H9 (cell line): ENCODE measurements around the gene ASCC1. TPM values are rescaled to one million over a fixed set of nuclear protein-coding genes. Genes with fewer than 3 reads are reported as not detected.

Experiments used
- DNase-seq: peaks from one replicate; pipeline ENCODE4 v3.0.0-alpha.2; 2017
- H2AFZ ChIP-seq: one replicate; pipeline ENCODE4 v1.6.1; 2013; ENCODE audit warnings: mild to moderate bottlenecking, low read length, control low read depth, moderate library complexity
- H2AK5ac ChIP-seq: 2 replicates; pipeline ENCODE4 v1.6.1; 2013; ENCODE audit warnings: low read length, control low read depth, mixed read lengths; ENCODE audit not compliant: insufficient read length
- H2BK120ac ChIP-seq: one replicate; pipeline ENCODE4 v1.6.1; 2013; ENCODE audit warnings: low read depth, mild to moderate bottlenecking, low read length, control low read depth, inconsistent platforms; ENCODE audit not compliant: poor library complexity, severe bottlenecking
- H2BK12ac ChIP-seq: 2 replicates; pipeline ENCODE4 v1.6.1; 2013; ENCODE audit warnings: low read length, control low read depth, mixed read lengths, low read depth; ENCODE audit not compliant: insufficient read length
- H2BK15ac ChIP-seq: 2 replicates; pipeline ENCODE4 v1.6.1; 2013; ENCODE audit warnings: low read depth, low read length, control low read depth
- H2BK20ac ChIP-seq: one replicate; pipeline ENCODE4 v1.6.1; 2013; ENCODE audit warnings: low read depth, mild to moderate bottlenecking, low read length, control low read depth, inconsistent platforms; ENCODE audit not compliant: poor library complexity, severe bottlenecking
- H2BK5ac ChIP-seq: 2 replicates; pipeline ENCODE4 v1.6.1; 2013; ENCODE audit warnings: low read length, control low read depth, mixed read lengths; ENCODE audit not compliant: insufficient read length
- H3K14ac ChIP-seq: 2 replicates; pipeline ENCODE4 v1.6.1; 2013; ENCODE audit warnings: low read length, control low read depth; ENCODE audit not compliant: insufficient read depth
- H3K18ac ChIP-seq: 2 replicates; pipeline ENCODE4 v1.6.1; 2013; ENCODE audit warnings: low read depth, mild to moderate bottlenecking, mixed read lengths, low read length, control low read depth; ENCODE audit not compliant: insufficient read length
- H3K23ac ChIP-seq: 2 replicates; pipeline ENCODE4 v1.6.1; 2013; ENCODE audit warnings: low read length, control low read depth, mixed read lengths, low read depth; ENCODE audit not compliant: insufficient read length
- H3K23me2 ChIP-seq: 2 replicates; pipeline ENCODE4 v1.6.1; 2013; ENCODE audit warnings: low read depth, mild to moderate bottlenecking, mixed read lengths, low read length, control low read depth; ENCODE audit not compliant: insufficient read length, poor library complexity, severe bottlenecking
- H3K27ac ChIP-seq: 2 replicates; pipeline ENCODE4 v1.5.1; 2013; ENCODE audit warnings: low read length, control low read depth, mixed read lengths, low read depth; ENCODE audit not compliant: insufficient read length
- H3K27me3 ChIP-seq: 2 replicates; pipeline ENCODE4 v1.6.1; 2013; ENCODE audit warnings: low read length, control low read depth, inconsistent platforms; ENCODE audit not compliant: insufficient read depth
- H3K4ac ChIP-seq: 2 replicates; pipeline ENCODE4 v1.6.1; 2013; ENCODE audit warnings: low read depth, mild to moderate bottlenecking, control low read depth, inconsistent platforms, low read length, moderate library complexity
- H3K4me1 ChIP-seq: 2 replicates; pipeline ENCODE4 v1.6.1; 2013; ENCODE audit warnings: low read length, control low read depth, inconsistent platforms; ENCODE audit not compliant: insufficient read depth
- H3K4me2 ChIP-seq: 2 replicates; pipeline ENCODE4 v1.6.1; 2013; ENCODE audit warnings: low read length, control low read depth, mixed read lengths; ENCODE audit not compliant: insufficient read length, insufficient read depth
- H3K56ac ChIP-seq: 2 replicates; pipeline ENCODE4 v1.6.1; 2013; ENCODE audit warnings: low read depth, mild to moderate bottlenecking, mixed read lengths, low read length, control low read depth; ENCODE audit not compliant: insufficient read length
- H3K79me1 ChIP-seq: 2 replicates; pipeline ENCODE4 v1.6.1; 2013; ENCODE audit warnings: low read depth, mild to moderate bottlenecking, moderate library complexity, low read length, control low read depth, inconsistent platforms; ENCODE audit not compliant: insufficient read depth, poor library complexity, severe bottlenecking
- H3K79me2 ChIP-seq: 2 replicates; pipeline ENCODE4 v1.6.1; 2013; ENCODE audit warnings: low read length, control low read depth, inconsistent platforms; ENCODE audit not compliant: insufficient read depth
- H3K9ac ChIP-seq: 2 replicates; pipeline ENCODE4 v1.6.1; 2013; ENCODE audit warnings: low read length, control low read depth, mixed read lengths; ENCODE audit not compliant: insufficient read length; ENCODE audit errors: extremely low read depth
- H3K9me3 ChIP-seq: one replicate; pipeline ENCODE4 v1.6.1; 2013; ENCODE audit warnings: low read depth, low read length, inconsistent platforms; ENCODE audit not compliant: control insufficient read depth
- H3T11ph ChIP-seq: one replicate; pipeline ENCODE4 v1.6.1; 2013; ENCODE audit warnings: mild to moderate bottlenecking, low read length, control low read depth, inconsistent platforms
- H4K20me1 ChIP-seq: one replicate; pipeline ENCODE4 v1.6.1; 2013; ENCODE audit not compliant: control insufficient read depth, insufficient read length, insufficient read depth
- H4K5ac ChIP-seq: 2 replicates; pipeline ENCODE4 v1.6.1; 2013; ENCODE audit warnings: low read depth, mild to moderate bottlenecking, mixed read lengths, low read length, control low read depth; ENCODE audit not compliant: insufficient read length
- H4K8ac ChIP-seq: replicated peaks from 2 replicates; pipeline ENCODE4 v1.6.1; 2013; ENCODE audit warnings: low read length, control low read depth, mixed read lengths, low read depth; ENCODE audit not compliant: insufficient read length
- H4K91ac ChIP-seq: 2 replicates; pipeline ENCODE4 v1.6.1; 2013; ENCODE audit warnings: low read depth, mild to moderate bottlenecking, moderate library complexity, mixed read lengths, low read length, control low read depth; ENCODE audit not compliant: insufficient read length
- H3K27ac Mint-ChIP-seq, 3 experiments: 2 replicates in 2 of 3; 3 replicates in 1 of 3; pipeline ENCODE4 v1.8.0; 2020 to 2021; ENCODE audit warnings: mixed read lengths in 3 of 3, mild to moderate bottlenecking in 1 of 3, moderate library complexity in 1 of 3
- H3K27me3 Mint-ChIP-seq: 2 replicates; pipeline ENCODE4 v1.8.0; 2021; ENCODE audit warnings: low read depth, mild to moderate bottlenecking, moderate library complexity, mixed read lengths
- H3K36me3 Mint-ChIP-seq, 3 experiments: 2 replicates in 2 of 3; 3 replicates in 1 of 3; pipeline ENCODE4 v1.8.0; 2020 to 2021; ENCODE audit warnings: low read depth in 3 of 3, mixed read lengths in 3 of 3; ENCODE audit not compliant: insufficient read depth in 1 of 3
- H3K4me1 Mint-ChIP-seq, 2 experiments: 2 replicates each; pipeline ENCODE4 v1.8.0; 2020; ENCODE audit warnings: mixed read lengths in 2 of 2
- H3K4me3 Mint-ChIP-seq, 2 experiments: 2 replicates in 1 of 2; 3 replicates in 1 of 2; pipeline ENCODE4 v1.8.0; 2020 to 2021; ENCODE audit warnings: mild to moderate bottlenecking in 2 of 2, mixed read lengths in 2 of 2, moderate library complexity in 1 of 2
- H3K9me3 Mint-ChIP-seq, 2 experiments: 2 replicates in 1 of 2; 3 replicates in 1 of 2; pipeline ENCODE4 v1.8.0; 2020; ENCODE audit warnings: mild to moderate bottlenecking in 2 of 2, mixed read lengths in 2 of 2, moderate library complexity in 1 of 2
- WGBS: extraction: QIAGEN DNeasy Blood & Tissue Kit; methylation state at CpG from one replicate; pipeline ENCODE4 v1.1.7; 2013; ENCODE audit warnings: missing lambda C conversion rate, low lambda C conversion rate, mixed read lengths; ENCODE audit not compliant: insufficient read length; ENCODE audit errors: extremely low coverage; 5-methylcytosine and 5-hydroxymethylcytosine counted together
- total RNA-seq: library from RNA; stranded (reverse); gene quantifications from 2 replicates; pipeline ENCODE4 v1.2.1, GENCODE V29; 2021
- TF ChIP-seq, protein P1 (sequence below): fragments of 200-600 bp; sonication (generic); conservative IDR thresholded peaks from 3 replicates; pipeline ENCODE4 v1.8.0; 2021; ENCODE audit warnings: antibody characterized with exemption, mild to moderate bottlenecking

Gene ASCC1
- total RNA-seq, 1 experiment from 2014 or later: 41.2 TPM

DNA sequence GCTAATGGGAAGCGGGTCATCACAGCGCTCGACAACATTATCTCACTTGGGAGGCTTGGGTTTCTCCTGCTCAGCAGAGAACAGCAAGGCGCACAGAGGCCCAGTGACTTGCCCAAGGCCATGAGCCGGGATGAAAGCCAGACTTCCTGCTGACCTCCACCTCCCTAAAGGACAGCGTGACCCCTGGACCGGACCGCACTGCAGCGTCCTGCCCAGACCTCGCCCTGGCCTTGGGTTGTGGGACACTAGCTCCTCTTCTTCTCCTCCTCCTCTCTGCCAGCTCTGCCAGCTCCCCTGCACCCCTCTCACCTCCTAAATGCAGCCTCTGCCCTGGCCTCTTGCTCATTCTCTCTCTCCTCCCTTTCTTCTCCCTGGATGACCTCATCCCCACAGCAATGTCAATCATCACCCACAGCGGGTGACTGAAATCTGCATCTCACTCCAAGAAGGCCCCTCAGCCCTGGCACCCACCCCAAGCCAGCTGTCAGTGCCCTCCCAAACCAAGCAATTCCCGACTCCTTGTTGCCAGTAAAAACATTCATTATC lies 147.1 kb downstream of the ASCC1 start:
- Histone ChIP-seq H2BK12ac (no peak overlapping the region), H2BK20ac (no peak overlapping the region), H4K5ac (no peak overlapping the region), H3K23ac (no peak overlapping the region), H3K79me2 (no peaks in the 10 kb centered on the region), H3K4me2 (no peak overlapping the region), H2BK5ac (no peak overlapping the region), H3K9me3 (no peaks in the 10 kb centered on the region), H3K27ac (no peak overlapping the region), H2BK120ac (no peak overlapping the region), H4K20me1 (no peaks in the 10 kb centered on the region), H3K4ac (no peak overlapping the region), H3K14ac (no peak overlapping the region), H3K27me3 (no peaks in the 10 kb centered on the region), H2AFZ (no peak overlapping the region), H3T11ph (no peak overlapping the region), H3K4me1 (no peaks in the 10 kb centered on the region), H2AK5ac (no peak overlapping the region), H3K9ac (no peak overlapping the region), H4K91ac (no peak overlapping the region), H3K56ac (no peak overlapping the region), H3K23me2 (no peaks in the 10 kb centered on the region), H4K8ac (no peak overlapping the region), H3K18ac (no peak overlapping the region), H2BK15ac (no peak overlapping the region), H3K79me1 (no peaks in the 10 kb centered on the region)
- Mint-ChIP-seq H3K36me3 (no peaks in the 10 kb centered on the region), H3K4me1 (peaks cover 6 to 11% of the 10 kb centered on the region in 2 experiments; a peak in 2 of 4 replicates), H3K27ac (peak overlapping the region in 1 of 3 experiments; percentile 21; a peak in 1 of 7 replicates), H3K4me3 (no peak overlapping the region), H3K27me3 (no peaks in the 10 kb centered on the region; the same call in 1 of the 2 replicates), H3K9me3 (no peaks in the 10 kb centered on the region)
- DNase-seq: no peak
- no CpG with 5 or more reads among the region's 12 CpGs for WGBS
- TF ChIP-seq, protein P1, sequence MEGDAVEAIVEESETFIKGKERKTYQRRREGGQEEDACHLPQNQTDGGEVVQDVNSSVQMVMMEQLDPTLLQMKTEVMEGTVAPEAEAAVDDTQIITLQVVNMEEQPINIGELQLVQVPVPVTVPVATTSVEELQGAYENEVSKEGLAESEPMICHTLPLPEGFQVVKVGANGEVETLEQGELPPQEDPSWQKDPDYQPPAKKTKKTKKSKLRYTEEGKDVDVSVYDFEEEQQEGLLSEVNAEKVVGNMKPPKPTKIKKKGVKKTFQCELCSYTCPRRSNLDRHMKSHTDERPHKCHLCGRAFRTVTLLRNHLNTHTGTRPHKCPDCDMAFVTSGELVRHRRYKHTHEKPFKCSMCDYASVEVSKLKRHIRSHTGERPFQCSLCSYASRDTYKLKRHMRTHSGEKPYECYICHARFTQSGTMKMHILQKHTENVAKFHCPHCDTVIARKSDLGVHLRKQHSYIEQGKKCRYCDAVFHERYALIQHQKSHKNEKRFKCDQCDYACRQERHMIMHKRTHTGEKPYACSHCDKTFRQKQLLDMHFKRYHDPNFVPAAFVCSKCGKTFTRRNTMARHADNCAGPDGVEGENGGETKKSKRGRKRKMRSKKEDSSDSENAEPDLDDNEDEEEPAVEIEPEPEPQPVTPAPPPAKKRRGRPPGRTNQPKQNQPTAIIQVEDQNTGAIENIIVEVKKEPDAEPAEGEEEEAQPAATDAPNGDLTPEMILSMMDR: no peak
